HepG2 (cell line): ENCODE data around the gene RHBDD3. TPM values are rescaled to one million over a fixed set of nuclear protein-coding genes. Genes with fewer than 3 reads are reported as not detected.

Experiments
- ARNT2 ChIP-seq: sonication (generic); formaldehyde crosslinking; IDR thresholded peaks from 2 replicates; pipeline ENCODE4 v1.8.0; 2022; ENCODE audit warnings: mild to moderate bottlenecking, low read depth, missing genetic modification reagents, moderate library complexity
- BCL6 ChIP-seq: IDR thresholded peaks from 2 replicates; pipeline ENCODE4 v1.6.1; 2016; ENCODE audit warnings: missing genetic modification reagents, missing compliant biosample characterization
- BRCA1 ChIP-seq: sonication (generic); formaldehyde crosslinking; IDR thresholded peaks from 2 replicates; pipeline ENCODE4 v1.4.0; 2020; ENCODE audit warnings: missing genetic modification reagents
- HHEX ChIP-seq: IDR thresholded peaks from 2 replicates; pipeline ENCODE4 v1.6.1; 2016; ENCODE audit warnings: control low read depth
- MED1 ChIP-seq: sonication (generic); formaldehyde crosslinking; IDR thresholded peaks from 2 replicates; pipeline ENCODE4 v1.4.0; 2020; ENCODE audit warnings: missing genetic modification reagents
- NFIB ChIP-seq: sonication (generic); formaldehyde crosslinking; IDR thresholded peaks from 2 replicates; pipeline ENCODE4 v1.9.0; 2021; ENCODE audit warnings: missing genetic modification reagents, mild to moderate bottlenecking, borderline replicate concordance
- NR2F2 ChIP-seq: IDR thresholded peaks from 2 replicates; pipeline ENCODE4 v1.6.1; 2012; ENCODE audit warnings: low read depth, inconsistent platforms, borderline replicate concordance
- NRL ChIP-seq: sonication (generic); formaldehyde crosslinking; IDR thresholded peaks from 2 replicates; pipeline ENCODE4 v1.5.0; 2020; ENCODE audit warnings: missing genetic modification reagents, mild to moderate bottlenecking, moderate library complexity, borderline replicate concordance
- PITX1 ChIP-seq: sonication (generic); formaldehyde crosslinking; IDR thresholded peaks from 2 replicates; pipeline ENCODE4 v1.5.1; 2020; ENCODE audit warnings: mild to moderate bottlenecking, missing genetic modification reagents
- SAP130 ChIP-seq: IDR thresholded peaks from 2 replicates; pipeline ENCODE4 v1.6.1; 2016; ENCODE audit warnings: low read depth
- ZBTB3 ChIP-seq: sonication (generic); formaldehyde crosslinking; IDR thresholded peaks from 2 replicates; pipeline ENCODE4 v1.4.0; 2020; ENCODE audit warnings: low read depth, mild to moderate bottlenecking, moderate library complexity, missing genetic modification reagents, borderline replicate concordance
- ZC3H4 ChIP-seq: sonication (generic); formaldehyde crosslinking; IDR thresholded peaks from 2 replicates; pipeline ENCODE4 v1.4.0; 2020; ENCODE audit warnings: missing genetic modification reagents, borderline replicate concordance
- ZFP90 ChIP-seq: sonication (generic); formaldehyde crosslinking; IDR thresholded peaks from 2 replicates; pipeline ENCODE4 v1.8.0; 2022; ENCODE audit warnings: missing genetic modification reagents, mild to moderate bottlenecking, inconsistent platforms, borderline replicate concordance
- ZNF33A ChIP-seq: sonication (generic); formaldehyde crosslinking; IDR thresholded peaks from 2 replicates; pipeline ENCODE4 v1.5.1; 2020; ENCODE audit warnings: missing genetic modification reagents, mild to moderate bottlenecking, moderate library complexity, borderline replicate concordance
- ZNF44 ChIP-seq: sonication (generic); formaldehyde crosslinking; IDR thresholded peaks from 2 replicates; pipeline ENCODE4 v1.5.1; 2020; ENCODE audit warnings: mild to moderate bottlenecking, missing genetic modification reagents
- ZNF496 ChIP-seq: sonication (generic); formaldehyde crosslinking; IDR thresholded peaks from 2 replicates; pipeline ENCODE4 v1.8.1; 2023; ENCODE audit warnings: mild to moderate bottlenecking, moderate library complexity, missing genetic modification reagents; ENCODE audit not compliant: insufficient replicate concordance
- ZNF605 ChIP-seq: sonication (generic); formaldehyde crosslinking; IDR thresholded peaks from 2 replicates; pipeline ENCODE4 v1.8.0; 2022; ENCODE audit warnings: mild to moderate bottlenecking, missing genetic modification reagents
- ZNF792 ChIP-seq: IDR thresholded peaks from 2 replicates; pipeline ENCODE4 v1.6.1; 2016
- polyA plus RNA-seq, 8 experiments: library from polyadenylated mRNA; depleted of rRNA in 3 of 8; stranded (reverse) in 7 of 8; unstranded in 1 of 8; fragments of >200 nt; fragmentation: Illumina TruSeq in 4 of 8; extraction: Trizol in 4 of 8; gene quantifications; 2 replicates each; pipeline versions ENCODE4 v1.2.1 to v1.2.3, GENCODE V29; 2011 to 2016; ENCODE audit warnings: low read depth in 4 of 8, missing spikeins in 1 of 8, mixed read lengths in 1 of 8; ENCODE audit not compliant: insufficient read depth in 1 of 8
- total RNA-seq, 5 experiments: library from RNA; depleted of rRNA; stranded (reverse); fragments of >200 nt; fragmentation: Illumina TruSeq; extraction: Trizol; gene quantifications; 2 replicates each; pipeline ENCODE4 v1.2.3, GENCODE V29; 2016; ENCODE audit warnings: low read depth in 1 of 5
- TF ChIP-seq, protein P1 (sequence below): sonication (generic); formaldehyde crosslinking; IDR thresholded peaks from 2 replicates; pipeline ENCODE4 v1.5.0; 2020; ENCODE audit warnings: mild to moderate bottlenecking, missing genetic modification reagents, moderate library complexity
- TF ChIP-seq, protein P2 (sequence below): sonication (generic); formaldehyde crosslinking; IDR thresholded peaks from 2 replicates; pipeline ENCODE4 v1.8.0; 2022; ENCODE audit warnings: mild to moderate bottlenecking, missing genetic modification reagents
- TF ChIP-seq, protein P3 (sequence below): sonication (generic); formaldehyde crosslinking; IDR thresholded peaks from 2 replicates; pipeline ENCODE4 v1.4.0; 2020; ENCODE audit warnings: low read depth, mild to moderate bottlenecking, missing genetic modification reagents
- TF ChIP-seq, protein P4 (sequence below): sonication (generic); formaldehyde crosslinking; IDR thresholded peaks from 2 replicates; pipeline ENCODE4 v1.8.1; 2023; ENCODE audit warnings: missing genetic modification reagents, mild to moderate bottlenecking, borderline replicate concordance
- TF ChIP-seq, protein P5 (sequence below): sonication (generic); formaldehyde crosslinking; IDR thresholded peaks from 2 replicates; pipeline ENCODE4 v1.4.0; 2020; ENCODE audit warnings: mild to moderate bottlenecking, missing genetic modification reagents
- TF ChIP-seq, protein P6 (sequence below): sonication (generic); IDR thresholded peaks from 2 replicates; pipeline ENCODE4 v1.6.1; 2016; ENCODE audit warnings: low read depth, borderline replicate concordance

Gene RHBDD3
- total and polyA plus RNA-seq, 2 of the 13 experiments (the other 11 are each of a cell fraction or from before 2014, with no cell fraction given) = 12.1 to 26.7 TPM

DNA sequence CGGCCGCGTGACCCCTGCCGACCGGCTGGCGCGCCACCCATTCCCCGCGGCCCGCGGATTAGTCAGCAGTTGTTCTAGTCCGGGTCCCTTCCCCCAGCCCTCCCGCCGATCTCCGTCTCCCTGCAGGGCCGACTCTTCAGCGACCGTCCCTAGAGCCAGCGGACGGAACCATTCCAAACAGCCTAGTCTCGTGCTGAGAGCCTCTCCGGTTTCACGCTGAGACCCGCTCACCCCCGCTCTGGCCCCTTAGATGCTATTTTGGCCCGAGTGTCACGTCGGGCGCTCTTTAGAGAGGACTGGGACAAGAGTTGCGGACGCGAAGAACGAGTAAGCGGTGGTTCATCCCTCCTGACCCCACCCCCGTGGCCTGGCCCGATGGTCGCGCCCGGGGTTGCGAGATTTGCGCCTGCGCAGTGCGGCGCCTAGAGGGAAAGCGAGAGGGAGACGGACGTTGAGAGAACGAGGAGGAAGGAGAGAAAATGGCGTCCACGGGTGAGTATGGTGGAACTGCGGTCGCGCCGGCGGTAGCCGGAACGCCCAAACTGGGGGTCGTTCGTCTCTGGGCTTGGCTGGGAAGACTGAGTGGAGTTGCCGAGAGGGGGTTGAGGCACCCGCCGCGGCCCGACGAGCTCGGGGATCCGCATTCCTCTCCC is at the start of gene RHBDD3, which contains the start of gene EWSR1 (continued):
- TF ChIP-seq, protein P1, sequence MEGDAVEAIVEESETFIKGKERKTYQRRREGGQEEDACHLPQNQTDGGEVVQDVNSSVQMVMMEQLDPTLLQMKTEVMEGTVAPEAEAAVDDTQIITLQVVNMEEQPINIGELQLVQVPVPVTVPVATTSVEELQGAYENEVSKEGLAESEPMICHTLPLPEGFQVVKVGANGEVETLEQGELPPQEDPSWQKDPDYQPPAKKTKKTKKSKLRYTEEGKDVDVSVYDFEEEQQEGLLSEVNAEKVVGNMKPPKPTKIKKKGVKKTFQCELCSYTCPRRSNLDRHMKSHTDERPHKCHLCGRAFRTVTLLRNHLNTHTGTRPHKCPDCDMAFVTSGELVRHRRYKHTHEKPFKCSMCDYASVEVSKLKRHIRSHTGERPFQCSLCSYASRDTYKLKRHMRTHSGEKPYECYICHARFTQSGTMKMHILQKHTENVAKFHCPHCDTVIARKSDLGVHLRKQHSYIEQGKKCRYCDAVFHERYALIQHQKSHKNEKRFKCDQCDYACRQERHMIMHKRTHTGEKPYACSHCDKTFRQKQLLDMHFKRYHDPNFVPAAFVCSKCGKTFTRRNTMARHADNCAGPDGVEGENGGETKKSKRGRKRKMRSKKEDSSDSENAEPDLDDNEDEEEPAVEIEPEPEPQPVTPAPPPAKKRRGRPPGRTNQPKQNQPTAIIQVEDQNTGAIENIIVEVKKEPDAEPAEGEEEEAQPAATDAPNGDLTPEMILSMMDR (CRISPR knock-in tag) = 0 out of 2 replicates have a peak, but pooled peaks have one; percentile 15
- TF ChIP-seq, protein P2, sequence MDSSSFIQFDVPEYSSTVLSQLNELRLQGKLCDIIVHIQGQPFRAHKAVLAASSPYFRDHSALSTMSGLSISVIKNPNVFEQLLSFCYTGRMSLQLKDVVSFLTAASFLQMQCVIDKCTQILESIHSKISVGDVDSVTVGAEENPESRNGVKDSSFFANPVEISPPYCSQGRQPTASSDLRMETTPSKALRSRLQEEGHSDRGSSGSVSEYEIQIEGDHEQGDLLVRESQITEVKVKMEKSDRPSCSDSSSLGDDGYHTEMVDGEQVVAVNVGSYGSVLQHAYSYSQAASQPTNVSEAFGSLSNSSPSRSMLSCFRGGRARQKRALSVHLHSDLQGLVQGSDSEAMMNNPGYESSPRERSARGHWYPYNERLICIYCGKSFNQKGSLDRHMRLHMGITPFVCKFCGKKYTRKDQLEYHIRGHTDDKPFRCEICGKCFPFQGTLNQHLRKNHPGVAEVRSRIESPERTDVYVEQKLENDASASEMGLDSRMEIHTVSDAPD (CRISPR knock-in tag) = peak; percentile 41; the same call in 1 of the 2 replicates
- 0 out of 2 replicates have a peak, but pooled peaks have one; percentile 29 for TF ChIP-seq ZNF44 (CRISPR knock-in tag)
- TF ChIP-seq ZNF33A = peak; percentile 95; the same call in 1 of the 2 replicates
- peak; percentile 34; the same call in 1 of the 2 replicates for TF ChIP-seq ZNF792 (CRISPR knock-in tag)
- TF ChIP-seq, protein P3, sequence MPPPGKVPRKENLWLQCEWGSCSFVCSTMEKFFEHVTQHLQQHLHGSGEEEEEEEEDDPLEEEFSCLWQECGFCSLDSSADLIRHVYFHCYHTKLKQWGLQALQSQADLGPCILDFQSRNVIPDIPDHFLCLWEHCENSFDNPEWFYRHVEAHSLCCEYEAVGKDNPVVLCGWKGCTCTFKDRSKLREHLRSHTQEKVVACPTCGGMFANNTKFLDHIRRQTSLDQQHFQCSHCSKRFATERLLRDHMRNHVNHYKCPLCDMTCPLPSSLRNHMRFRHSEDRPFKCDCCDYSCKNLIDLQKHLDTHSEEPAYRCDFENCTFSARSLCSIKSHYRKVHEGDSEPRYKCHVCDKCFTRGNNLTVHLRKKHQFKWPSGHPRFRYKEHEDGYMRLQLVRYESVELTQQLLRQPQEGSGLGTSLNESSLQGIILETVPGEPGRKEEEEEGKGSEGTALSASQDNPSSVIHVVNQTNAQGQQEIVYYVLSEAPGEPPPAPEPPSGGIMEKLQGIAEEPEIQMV (CRISPR knock-in tag) = peak; percentile 47; the same call in 1 of the 2 replicates
- TF ChIP-seq SAP130 = peak; percentile 86
- peak; percentile 42 for TF ChIP-seq MED1 (CRISPR knock-in tag)
- TF ChIP-seq, protein P4, sequence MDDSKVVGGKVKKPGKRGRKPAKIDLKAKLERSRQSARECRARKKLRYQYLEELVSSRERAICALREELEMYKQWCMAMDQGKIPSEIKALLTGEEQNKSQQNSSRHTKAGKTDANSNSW (CRISPR knock-in tag) = no peak
- peak; percentile 46 for TF ChIP-seq NRL (CRISPR knock-in tag)
- no peak for TF ChIP-seq NFIB
- TF ChIP-seq NR2F2 = peak; percentile 49; the same call in 1 of the 2 replicates
- TF ChIP-seq ZFP90 (CRISPR knock-in tag) = peak; percentile 49
- no peak for TF ChIP-seq BRCA1
- peak; percentile 20; the same call in 1 of the 2 replicates for TF ChIP-seq ARNT2 (CRISPR knock-in tag)
- TF ChIP-seq ZNF496 = no peak
- TF ChIP-seq, protein P5, sequence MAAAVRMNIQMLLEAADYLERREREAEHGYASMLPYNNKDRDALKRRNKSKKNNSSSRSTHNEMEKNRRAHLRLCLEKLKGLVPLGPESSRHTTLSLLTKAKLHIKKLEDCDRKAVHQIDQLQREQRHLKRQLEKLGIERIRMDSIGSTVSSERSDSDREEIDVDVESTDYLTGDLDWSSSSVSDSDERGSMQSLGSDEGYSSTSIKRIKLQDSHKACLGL = peak; percentile 16; the same call in 1 of the 2 replicates
- TF ChIP-seq, protein P6, sequence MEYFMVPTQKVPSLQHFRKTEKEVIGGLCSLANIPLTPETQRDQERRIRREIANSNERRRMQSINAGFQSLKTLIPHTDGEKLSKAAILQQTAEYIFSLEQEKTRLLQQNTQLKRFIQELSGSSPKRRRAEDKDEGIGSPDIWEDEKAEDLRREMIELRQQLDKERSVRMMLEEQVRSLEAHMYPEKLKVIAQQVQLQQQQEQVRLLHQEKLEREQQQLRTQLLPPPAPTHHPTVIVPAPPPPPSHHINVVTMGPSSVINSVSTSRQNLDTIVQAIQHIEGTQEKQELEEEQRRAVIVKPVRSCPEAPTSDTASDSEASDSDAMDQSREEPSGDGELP = peak; percentile 27; the same call in 1 of the 2 replicates
- no peak for TF ChIP-seq BCL6 (CRISPR knock-in tag)
- TF ChIP-seq ZNF605 = peak; percentile 90
- no peak for TF ChIP-seq HHEX (CRISPR knock-in tag)
- TF ChIP-seq ZC3H4 (CRISPR knock-in tag) = peak; percentile 9; the same call in 1 of the 2 replicates
- peak; percentile 87 for TF ChIP-seq PITX1 (CRISPR knock-in tag)
- TF ChIP-seq ZBTB3 = 0 out of 2 replicates have a peak, but pooled peaks have one; percentile 89
